ENCODE measurements around the gene ZSCAN21. TPM values are rescaled to one million over a fixed set of nuclear protein-coding genes. Genes with fewer than 3 reads are reported as not detected.

ZSCAN21 gene
- total and polyA plus RNA-seq, 4 donors: 7.0 to 10.7 (median 9.1) TPM

GRCh38 chr7:100088621-100089457 lies 39.3 kb downstream of the ZSCAN21 start, which contains the start of gene COPS6:
Gene COPS6, plus strand, starts transcription at chr7:100088969. Its CDS starts 22 bp downstream, at chr7:100088991.
- Histone ChIP-seq H3K9me3 (ENCODE audit: control insufficient read depth, low read length) (no peaks in the 10 kb centered on the region), H3K27me3 (ENCODE audit: control insufficient read depth in 1 of 2, insufficient read depth in 2 of 2, low read length in 1 of 2) (no peaks in the 10 kb centered on the region), H3K4me3 (ENCODE audit: low read length in 2 of 2) (peak within 1 kb of the TSS; percentile 20 to 64), H3K36me3 (ENCODE audit: control insufficient read depth in 1 of 2, insufficient read depth in 2 of 2, low read length in 1 of 2) (peaks cover 0 to 8% of the 10 kb centered on the region in 2 donors), H3K4me1 (ENCODE audit: control insufficient read depth in 1 of 2, insufficient read depth in 2 of 2, low read length in 2 of 2) (no peaks in the 10 kb centered on the region), H3K27ac (ENCODE audit: low read depth in 1 of 2, low read length in 2 of 2) (peak within 1 kb of the TSS in 1 of 2 donors; percentile 4)
- intact Hi-C loops (cut with DNase I): loop anchor here in 1 of 2 donors (5.0 kb wide), 1 partner anchor 42 kb away; the partner anchor contains the start of gene ZSCAN21
- WGBS, 2 donors: 0% methylated on average over 62 to 68 of the region's 68 CpGs
- peak; percentile 93 for ATAC-seq (ENCODE audit: low FRiP score)
- peak; percentile 91 to 96 for DNase-seq

DNA sequence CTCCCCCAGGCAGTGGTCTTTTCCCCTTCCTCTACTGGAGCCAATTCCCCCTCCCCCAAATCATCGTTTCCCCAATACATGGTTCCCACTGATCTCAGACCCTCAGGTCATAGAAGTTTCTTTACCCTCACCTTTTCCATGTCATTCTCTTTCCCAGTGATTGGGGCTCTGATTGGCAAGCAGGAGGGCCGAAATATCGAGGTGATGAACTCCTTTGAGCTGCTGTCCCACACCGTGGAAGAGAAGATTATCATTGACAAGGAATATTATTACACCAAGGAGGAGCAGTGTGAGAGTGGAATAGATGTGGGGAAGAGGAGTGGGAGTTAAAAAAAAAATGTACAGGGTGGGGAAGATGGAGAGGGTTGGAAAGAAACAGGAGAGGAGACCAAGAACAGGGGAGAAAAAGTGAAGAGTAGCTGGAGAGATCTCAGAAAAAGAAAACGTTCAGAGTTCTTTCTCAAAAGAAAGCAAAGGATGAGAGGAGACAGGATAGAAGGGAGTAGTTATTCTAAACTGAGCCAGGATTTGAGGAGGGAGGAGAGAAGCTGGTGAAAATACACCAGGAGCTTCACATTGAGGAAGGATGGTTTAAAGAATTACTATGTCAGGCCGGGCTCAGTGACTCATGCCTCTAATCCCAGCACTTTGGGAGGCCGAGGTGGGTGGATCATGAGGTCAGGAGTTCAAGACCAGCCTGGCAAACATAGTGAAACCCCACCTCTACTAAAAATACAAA lies 40.1 kb downstream of the ZSCAN21 start:
- H3K36me3 ChIP-seq (ENCODE audit: control insufficient read depth in 1 of 2, insufficient read depth in 2 of 2, low read length in 1 of 2): peaks cover 0 to 8% of the 10 kb centered on the region in 2 donors
- WGBS, 2 donors: 36 to 40% methylated on average over 7 of the region's 7 CpGs
- intact Hi-C loops (cut with DNase I): loop anchor here in 1 of 2 donors (5.0 kb wide), 2 partner anchors 38 to 42 kb away; partner anchors contain the start of genes MBLAC1 and ZSCAN21
- H3K4me1 ChIP-seq (ENCODE audit: control insufficient read depth in 1 of 2, insufficient read depth in 2 of 2, low read length in 2 of 2): no peaks in the 10 kb centered on the region
- H3K9me3 ChIP-seq (ENCODE audit: control insufficient read depth, low read length): no peaks in the 10 kb centered on the region
- no peaks in the 10 kb centered on the region for H3K27me3 ChIP-seq (ENCODE audit: control insufficient read depth in 1 of 2, insufficient read depth in 2 of 2, low read length in 1 of 2)
- peak overlapping the region; percentile 20 to 64 for H3K4me3 ChIP-seq (ENCODE audit: low read length in 2 of 2)
- peak overlapping the region in 1 of 2 donors; percentile 4 for H3K27ac ChIP-seq (ENCODE audit: low read depth in 1 of 2, low read length in 2 of 2)
- no peak for ATAC-seq (ENCODE audit: low FRiP score)
- DNase-seq: no peak

- Histone ChIP-seq H3K36me3 (ENCODE audit: control insufficient read depth in 1 of 2, insufficient read depth in 2 of 2, low read length in 1 of 2) (peaks cover 0 to 8% of the 10 kb centered on the region in 2 donors), H3K4me1 (ENCODE audit: control insufficient read depth in 1 of 2, insufficient read depth in 2 of 2, low read length in 2 of 2) (no peaks in the 10 kb centered on the region), H3K27me3 (ENCODE audit: control insufficient read depth in 1 of 2, insufficient read depth in 2 of 2, low read length in 1 of 2) (no peaks in the 10 kb centered on the region), H3K9me3 (ENCODE audit: control insufficient read depth, low read length) (no peaks in the 10 kb centered on the region), H3K27ac (ENCODE audit: low read depth in 1 of 2, low read length in 2 of 2) (no peak overlapping the region), H3K4me3 (ENCODE audit: low read length in 2 of 2) (no peak overlapping the region)
- no peak for ATAC-seq (ENCODE audit: low FRiP score)
- intact Hi-C loops (cut with DNase I): loop anchor here in 1 of 2 donors (5.0 kb wide), 1 partner anchor 37 kb away; the partner anchor contains the start of gene MBLAC1
- DNase-seq: no peak
- 87 to 90% methylated on average over 14 of the region's 14 CpGs for WGBS, 2 donors
These were observed 41.2 kb downstream of the ZSCAN21 start for GRCh38 chr7:100090527-100091410.

- DNase-seq (no peak), ATAC-seq (ENCODE audit: low FRiP score) (no peak)
- H3K9me3 ChIP-seq (ENCODE audit: control insufficient read depth, low read length): no peaks in the 10 kb centered on the region
- H3K27me3 ChIP-seq (ENCODE audit: control insufficient read depth in 1 of 2, insufficient read depth in 2 of 2, low read length in 1 of 2): no peaks in the 10 kb centered on the region
- intact Hi-C loops (cut with DNase I): loop anchor here in 1 of 2 donors (5.0 kb wide), 1 partner anchor 36 kb away; the partner anchor contains the start of gene MBLAC1
- H3K27ac ChIP-seq (ENCODE audit: low read depth in 1 of 2, low read length in 2 of 2): no peak overlapping the region
- peaks cover 0 to 8% of the 10 kb centered on the region in 2 donors for H3K36me3 ChIP-seq (ENCODE audit: control insufficient read depth in 1 of 2, insufficient read depth in 2 of 2, low read length in 1 of 2)
- no peak overlapping the region for H3K4me3 ChIP-seq (ENCODE audit: low read length in 2 of 2)
- no peaks in the 10 kb centered on the region for H3K4me1 ChIP-seq (ENCODE audit: control insufficient read depth in 1 of 2, insufficient read depth in 2 of 2, low read length in 2 of 2)
- 57 to 60% methylated on average over 19 of the region's 19 CpGs for WGBS, 2 donors
These were observed 42.0 kb downstream of the ZSCAN21 start for GRCh38 chr7:100091411-100092181.

DNA sequence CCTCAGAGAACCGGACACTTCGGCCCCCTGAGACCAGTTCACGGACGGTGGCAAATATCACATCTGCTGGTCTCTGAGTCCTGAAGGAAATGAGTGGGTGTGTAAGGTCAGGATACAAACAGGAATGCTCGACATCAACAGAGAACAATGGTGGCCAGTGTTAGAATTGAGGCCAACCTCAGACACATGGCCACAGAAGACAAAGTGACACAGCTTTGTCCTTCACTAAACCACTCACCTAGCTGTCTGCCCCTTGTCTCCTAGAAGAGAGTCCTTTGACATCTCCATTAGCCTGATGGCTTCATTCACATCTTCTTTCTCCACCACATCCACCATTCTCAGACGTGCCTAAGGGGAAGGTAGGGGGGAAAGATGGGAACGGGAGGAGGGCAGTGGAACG lies 43.5 kb downstream of the ZSCAN21 start:
- Histone ChIP-seq H3K36me3 (ENCODE audit: control insufficient read depth in 1 of 2, insufficient read depth in 2 of 2, low read length in 1 of 2) (peaks cover 0 to 10% of the 10 kb centered on the region in 2 donors), H3K4me3 (ENCODE audit: low read length in 2 of 2) (no peak overlapping the region), H3K4me1 (ENCODE audit: control insufficient read depth in 1 of 2, insufficient read depth in 2 of 2, low read length in 2 of 2) (no peaks in the 10 kb centered on the region), H3K27me3 (ENCODE audit: control insufficient read depth in 1 of 2, insufficient read depth in 2 of 2, low read length in 1 of 2) (no peaks in the 10 kb centered on the region), H3K9me3 (ENCODE audit: control insufficient read depth, low read length) (no peaks in the 10 kb centered on the region), H3K27ac (ENCODE audit: low read depth in 1 of 2, low read length in 2 of 2) (no peak overlapping the region)
- no peak for DNase-seq
- ATAC-seq (ENCODE audit: low FRiP score): no peak
- WGBS, 2 donors: 52 to 54% methylated on average over 8 of the region's 8 CpGs
- intact Hi-C loops (cut with DNase I): loop anchor here in 1 of 2 donors (5.0 kb wide), 1 partner anchor 34 kb away; the partner anchor contains the start of gene MBLAC1

- intact Hi-C loops (cut with DNase I): loop anchor here in 1 of 2 donors (5.0 kb wide), 1 partner anchor 34 kb away; the partner anchor contains the start of gene MBLAC1
- Histone ChIP-seq H3K27ac (ENCODE audit: low read depth in 1 of 2, low read length in 2 of 2) (no peak overlapping the region), H3K4me3 (ENCODE audit: low read length in 2 of 2) (no peak overlapping the region), H3K9me3 (ENCODE audit: control insufficient read depth, low read length) (no peaks in the 10 kb centered on the region), H3K36me3 (ENCODE audit: control insufficient read depth in 1 of 2, insufficient read depth in 2 of 2, low read length in 1 of 2) (peaks cover 0 to 10% of the 10 kb centered on the region in 2 donors), H3K4me1 (ENCODE audit: control insufficient read depth in 1 of 2, insufficient read depth in 2 of 2, low read length in 2 of 2) (no peaks in the 10 kb centered on the region), H3K27me3 (ENCODE audit: control insufficient read depth in 1 of 2, insufficient read depth in 2 of 2, low read length in 1 of 2) (no peaks in the 10 kb centered on the region)
- DNase-seq: no peak
- 43 to 47% methylated on average over 13 of the region's 13 CpGs for WGBS, 2 donors
- ATAC-seq (ENCODE audit: low FRiP score): no peak
These were observed 43.9 kb downstream of the ZSCAN21 start for GRCh38 chr7:100093498-100093897.

DNA sequence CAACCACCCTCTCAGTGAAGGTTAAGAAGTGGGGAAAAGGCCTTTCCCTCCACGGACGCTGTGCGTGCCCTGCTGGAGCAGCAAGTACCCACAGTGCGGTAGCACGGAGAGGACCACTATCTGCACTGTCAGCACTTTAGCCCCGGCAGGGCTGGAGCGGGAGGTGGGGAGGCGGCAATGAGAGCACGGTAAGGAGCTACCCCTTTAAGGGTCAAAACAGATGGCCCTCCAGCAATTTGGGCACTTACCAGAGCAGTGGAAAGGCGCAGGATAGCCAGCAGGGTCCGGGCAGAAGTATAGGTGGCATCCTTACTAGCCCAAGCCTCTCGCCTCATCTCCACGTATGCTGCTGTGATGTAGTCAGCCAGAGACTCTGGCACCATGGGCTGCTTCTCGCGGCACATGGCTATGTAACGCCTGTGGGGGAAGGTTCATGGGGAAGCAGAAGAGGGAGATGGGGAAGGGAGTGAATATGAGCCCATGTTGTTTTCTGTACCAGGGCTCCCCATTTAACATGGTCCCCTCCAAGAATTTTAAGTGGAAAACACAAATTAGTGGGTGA lies 44.4 kb downstream of the ZSCAN21 start:
- H3K36me3 ChIP-seq (ENCODE audit: control insufficient read depth in 1 of 2, insufficient read depth in 2 of 2, low read length in 1 of 2): peaks cover 0 to 10% of the 10 kb centered on the region in 2 donors
- 77 to 79% methylated on average over 16 of the region's 16 CpGs for WGBS, 2 donors

More for the DNA sequence above, 44.4 kb downstream of the ZSCAN21 start:
- H3K9me3 ChIP-seq (ENCODE audit: control insufficient read depth, low read length): no peaks in the 10 kb centered on the region
- H3K4me3 ChIP-seq (ENCODE audit: low read length in 2 of 2): no peak overlapping the region
- H3K27ac ChIP-seq (ENCODE audit: low read depth in 1 of 2, low read length in 2 of 2): no peak overlapping the region
- ATAC-seq (ENCODE audit: low FRiP score): no peak
- no peaks in the 10 kb centered on the region for H3K4me1 ChIP-seq (ENCODE audit: control insufficient read depth in 1 of 2, insufficient read depth in 2 of 2, low read length in 2 of 2)
- no peak for DNase-seq
- no peaks in the 10 kb centered on the region for H3K27me3 ChIP-seq (ENCODE audit: control insufficient read depth in 1 of 2, insufficient read depth in 2 of 2, low read length in 1 of 2)
- intact Hi-C loops (cut with DNase I): loop anchor here in 1 of 2 donors (5.0 kb wide), 1 partner anchor 33 kb away; the partner anchor contains the start of gene MBLAC1

Measured in aorta (tissue), 5 donors.